ENCODE data around the gene BFSP2. TPM values are rescaled to one million over a fixed set of nuclear protein-coding genes. Genes with fewer than 3 reads are reported as not detected.

BFSP2 gene
- total and polyA plus RNA-seq, 10 donors: 1.5 to 52.5 (median 3.1) TPM; not detected in 1

DNA sequence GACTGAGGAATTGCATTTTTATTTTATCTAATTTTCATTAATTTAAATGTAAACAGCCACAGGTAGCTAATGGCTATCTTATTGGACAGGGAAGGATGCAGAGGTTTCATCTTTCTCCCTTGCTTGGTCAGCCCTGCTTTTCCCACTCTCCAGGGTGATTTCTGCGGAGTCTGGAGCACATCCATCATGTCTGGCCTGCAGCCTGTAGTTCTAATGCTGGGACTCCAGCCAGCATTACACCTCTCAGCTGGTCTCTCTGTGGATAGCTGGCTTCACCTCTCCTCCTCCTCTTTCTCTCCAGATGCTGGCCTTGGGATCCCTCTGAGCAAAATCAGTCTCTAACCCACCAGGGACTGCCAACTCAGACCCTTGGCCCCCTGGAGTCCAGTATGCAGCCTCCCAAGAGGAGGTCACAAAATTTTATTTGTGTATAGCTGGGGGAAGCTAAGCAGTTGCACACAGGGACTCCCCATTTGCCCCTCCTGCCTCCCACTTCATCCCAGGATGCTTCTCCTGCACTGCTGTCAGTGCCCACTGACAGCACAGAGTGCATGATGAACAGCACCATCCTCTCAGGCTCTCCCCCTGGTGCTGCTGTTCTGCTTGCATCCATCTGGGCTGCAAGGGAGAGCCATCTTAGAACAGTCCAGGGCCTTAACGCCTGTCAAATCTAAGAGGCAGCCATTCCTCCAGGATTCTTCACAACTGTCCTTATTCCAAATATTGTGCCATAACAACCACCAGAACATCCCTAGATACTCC is 1.7 kb downstream of the BFSP2 start:
- peak; percentile 39 for DNase-seq
- no peak overlapping the region for H3K27ac ChIP-seq
- intact Hi-C loops (cut with DNase I; ENCODE audit: low total_unique reads): no loop called here
- H3K36me3 ChIP-seq: no peaks in the 10 kb centered on the region
- H3K27me3 ChIP-seq (replicated peaks in 1 of 7): no peaks in the 10 kb centered on the region
- no peak for TF ChIP-seq POLR2A (IDR thresholded peaks at IDR 0.05)
- WGBS, 5 donors: 69 to 92% (median 85%) methylated on average over 2 of the region's 2 CpGs
- no peak overlapping the region for H3K4me3 ChIP-seq
- H3K4me1 ChIP-seq: no peaks in the 10 kb centered on the region
- no peaks in the 10 kb centered on the region for H3K9me3 ChIP-seq

DNA sequence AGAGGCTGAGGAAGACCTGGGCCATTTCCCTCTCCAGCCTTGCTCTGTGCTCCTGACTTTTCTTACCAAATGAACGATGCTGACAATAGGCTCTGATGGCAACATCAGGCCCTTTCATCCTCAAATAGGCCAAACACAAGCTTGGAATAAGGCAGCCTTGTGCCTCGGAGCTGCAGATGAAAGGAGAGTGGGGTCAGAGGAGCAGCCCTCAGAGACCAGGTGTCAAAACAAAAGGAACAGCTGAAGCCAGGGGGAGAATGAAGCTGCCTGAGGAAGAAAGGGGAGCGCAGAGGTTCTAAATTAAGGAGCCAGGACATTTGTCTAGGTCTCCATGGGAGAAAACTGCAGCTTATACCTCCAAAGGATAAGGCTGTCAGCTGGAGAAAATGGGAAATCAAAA is 5.1 kb downstream of the BFSP2 start:
- no peak for DNase-seq
- no peak for TF ChIP-seq POLR2AphosphoS5 (IDR thresholded peaks at IDR 0.05)
- no peak for TF ChIP-seq POLR2A (IDR thresholded peaks at IDR 0.05)
- no peak for TF ChIP-seq CTCF (IDR thresholded peaks at IDR 0.05 in 8 of 11, conservative IDR thresholded peaks at IDR 0.05 in 3 of 11)

DNA sequence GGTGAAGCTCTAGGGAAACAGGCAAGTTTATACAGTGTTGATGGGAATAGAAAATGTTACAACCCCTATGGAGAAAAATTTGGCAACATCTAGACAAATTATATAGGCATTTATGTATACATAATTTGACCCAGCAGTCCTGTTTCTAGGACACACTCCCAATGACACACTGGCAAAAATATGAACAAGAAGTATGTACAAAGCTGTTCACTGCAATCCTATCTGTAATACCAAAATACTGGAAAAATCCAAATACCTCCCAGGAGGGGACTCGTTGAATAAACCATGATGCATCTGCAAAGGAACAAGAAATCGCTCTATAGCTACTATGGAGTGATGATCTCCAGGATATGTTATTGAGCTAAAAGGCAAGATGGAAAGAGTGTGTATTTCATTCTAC is 8.5 kb downstream of the BFSP2 start:
- WGBS, 5 donors: 85 to 95% (median 89%) methylated on average over 2 of the region's 2 CpGs
- TF ChIP-seq CTCF (IDR thresholded peaks at IDR 0.05 in 8 of 11, conservative IDR thresholded peaks at IDR 0.05 in 3 of 11) (no peak), POLR2A (IDR thresholded peaks at IDR 0.05) (no peak), POLR2AphosphoS5 (IDR thresholded peaks at IDR 0.05) (no peak)
- intact Hi-C loops (cut with DNase I; ENCODE audit: low total_unique reads): no loop called here

More for the DNA sequence above, 5.1 kb downstream of the BFSP2 start:
- Histone ChIP-seq H3K9me3 (no peaks in the 10 kb centered on the region), H3K36me3 (no peaks in the 10 kb centered on the region), H3K4me3 (no peak overlapping the region), H3K27ac (no peak overlapping the region), H3K4me1 (no peaks in the 10 kb centered on the region), H3K27me3 (replicated peaks in 1 of 7) (peaks cover 0 to 8% (median 0%) of the 10 kb centered on the region in 7 donors)
- intact Hi-C loops (cut with DNase I; ENCODE audit: low total_unique reads): no loop called here
- 81 to 88% (median 83%) methylated on average over 3 of the region's 3 CpGs for WGBS, 5 donors

GRCh38 chr3:133408961-133409360 is 9.1 kb downstream of the BFSP2 start:
- Histone ChIP-seq H3K4me1 (peaks cover 0 to 11% (median 0%) of the 10 kb centered on the region in 6 donors), H3K36me3 (no peaks in the 10 kb centered on the region), H3K4me3 (no peak overlapping the region), H3K27me3 (replicated peaks in 1 of 7) (peaks cover 0 to 16% (median 0%) of the 10 kb centered on the region in 7 donors), H3K27ac (no peak overlapping the region), H3K9me3 (no peaks in the 10 kb centered on the region)
- WGBS, 5 donors: 59 to 77% (median 72%) methylated on average over 2 of the region's 2 CpGs
- TF ChIP-seq POLR2AphosphoS5 (IDR thresholded peaks at IDR 0.05) (no peak), CTCF (IDR thresholded peaks at IDR 0.05 in 8 of 11, conservative IDR thresholded peaks at IDR 0.05 in 3 of 11) (no peak), POLR2A (IDR thresholded peaks at IDR 0.05) (no peak)
- no peak for DNase-seq
- intact Hi-C loops (cut with DNase I; ENCODE audit: low total_unique reads): no loop called here

More for the DNA sequence above, 8.5 kb downstream of the BFSP2 start:
- Histone ChIP-seq H3K36me3 (no peaks in the 10 kb centered on the region), H3K4me3 (no peak overlapping the region), H3K27me3 (replicated peaks in 1 of 7) (peaks cover 0 to 16% (median 0%) of the 10 kb centered on the region in 7 donors), H3K27ac (no peak overlapping the region), H3K4me1 (peaks cover 0 to 6% (median 0%) of the 10 kb centered on the region in 6 donors), H3K9me3 (no peaks in the 10 kb centered on the region)
- no peak for DNase-seq
